GM12891 (cell line): ENCODE results near the gene CHST6.
A peak's percentile ranks its signal among the peaks of the same experiment; 100 is the strongest.

ENCODE experiments used
- POLR2A ChIP-seq: IDR thresholded peaks from 2 replicates; pipeline ENCODE4 v1.6.1; 2011; ENCODE audit warnings: low read depth, low read length, control low read depth
- POLR2AphosphoS5 ChIP-seq: IDR thresholded peaks from 2 replicates; pipeline ENCODE4 v1.6.1; 2011; ENCODE audit warnings: low read depth, low read length, control low read depth
- SPI1 ChIP-seq: IDR thresholded peaks from 2 replicates; pipeline ENCODE4 v1.6.1; 2011; ENCODE audit warnings: low read depth, low read length, control low read depth
- TAF1 ChIP-seq: IDR thresholded peaks from 2 replicates; pipeline ENCODE4 v1.6.1; 2011; ENCODE audit warnings: low read depth, low read length, control low read depth

- TF ChIP-seq POLR2AphosphoS5 (no peak), POLR2A (no peak), TAF1 (no peak), SPI1 (peak; percentile 46)
Observed at GRCh38 chr16:75477680-75478473, 17.4 kb downstream of the CHST6 start.
